Measurements from ENCODE around the gene DSTYK.

DSTYK gene

DNA sequence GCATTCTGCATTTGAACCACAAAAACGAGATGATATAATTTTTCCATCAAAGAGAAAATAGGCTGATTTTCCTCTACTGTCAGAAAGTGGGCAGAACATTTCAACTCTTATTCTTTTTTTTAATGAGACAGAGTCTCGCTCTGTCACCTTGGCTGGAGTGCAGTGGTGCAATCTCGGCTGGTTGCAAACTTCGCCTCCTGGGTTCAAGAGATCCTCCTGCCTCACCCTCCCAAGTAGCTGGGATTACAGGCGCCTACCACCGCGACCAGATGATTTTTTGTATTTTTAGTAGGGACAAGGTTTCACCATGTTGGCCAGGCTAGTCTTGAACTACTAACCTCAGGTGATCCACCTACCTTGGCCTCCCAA, 11.6 kb downstream of the DSTYK start:
- peaks cover 6% of the 10 kb centered on the region for H4K20me1 ChIP-seq (ENCODE audit: insufficient read depth, low read length, poor library complexity, severe bottlenecking)
- peak overlapping the region; percentile 30 for H3K4me2 ChIP-seq (ENCODE audit: low read depth, low read length, poor library complexity, severe bottlenecking)
- no peak overlapping the region for H2AFZ ChIP-seq (ENCODE audit: low read length)
- no peaks in the 10 kb centered on the region for H3K27me3 ChIP-seq (ENCODE audit: insufficient read depth, low read length, poor library complexity, severe bottlenecking)
- TF ChIP-seq EZH2phosphoT487 (IDR thresholded peaks at IDR 0.05; ENCODE audit: borderline replicate concordance): no peak
- TF ChIP-seq, protein P1, sequence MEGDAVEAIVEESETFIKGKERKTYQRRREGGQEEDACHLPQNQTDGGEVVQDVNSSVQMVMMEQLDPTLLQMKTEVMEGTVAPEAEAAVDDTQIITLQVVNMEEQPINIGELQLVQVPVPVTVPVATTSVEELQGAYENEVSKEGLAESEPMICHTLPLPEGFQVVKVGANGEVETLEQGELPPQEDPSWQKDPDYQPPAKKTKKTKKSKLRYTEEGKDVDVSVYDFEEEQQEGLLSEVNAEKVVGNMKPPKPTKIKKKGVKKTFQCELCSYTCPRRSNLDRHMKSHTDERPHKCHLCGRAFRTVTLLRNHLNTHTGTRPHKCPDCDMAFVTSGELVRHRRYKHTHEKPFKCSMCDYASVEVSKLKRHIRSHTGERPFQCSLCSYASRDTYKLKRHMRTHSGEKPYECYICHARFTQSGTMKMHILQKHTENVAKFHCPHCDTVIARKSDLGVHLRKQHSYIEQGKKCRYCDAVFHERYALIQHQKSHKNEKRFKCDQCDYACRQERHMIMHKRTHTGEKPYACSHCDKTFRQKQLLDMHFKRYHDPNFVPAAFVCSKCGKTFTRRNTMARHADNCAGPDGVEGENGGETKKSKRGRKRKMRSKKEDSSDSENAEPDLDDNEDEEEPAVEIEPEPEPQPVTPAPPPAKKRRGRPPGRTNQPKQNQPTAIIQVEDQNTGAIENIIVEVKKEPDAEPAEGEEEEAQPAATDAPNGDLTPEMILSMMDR (conservative IDR thresholded peaks at IDR 0.05; ENCODE audit: low read length): no peak
- H3K4me1 ChIP-seq (ENCODE audit: insufficient read depth, low read length, poor library complexity, severe bottlenecking): peaks cover 20% of the 10 kb centered on the region
- H3F3A ChIP-seq (ENCODE audit: low read depth): no peaks in the 10 kb centered on the region; the same call in 1 of the 2 replicates
- H3K79me2 ChIP-seq (ENCODE audit: insufficient read depth, low read length): peaks cover 34% of the 10 kb centered on the region; the same call in 1 of the 2 replicates
- no peaks in the 10 kb centered on the region for H3K9me3 ChIP-seq (ENCODE audit: insufficient read depth, low read depth, low read length)
- no peaks in the 10 kb centered on the region for H3K36me3 ChIP-seq (ENCODE audit: insufficient read depth, low read length)
- no peak overlapping the region for H3K4me3 ChIP-seq (ENCODE audit: low read length, poor library complexity, severe bottlenecking)
- H3K9me2 ChIP-seq (replicated peaks; ENCODE audit: low read depth, low read length): no peaks in the 10 kb centered on the region
- H3K9ac ChIP-seq (ENCODE audit: low read depth, low read length, poor library complexity, severe bottlenecking): no peak overlapping the region

DNA sequence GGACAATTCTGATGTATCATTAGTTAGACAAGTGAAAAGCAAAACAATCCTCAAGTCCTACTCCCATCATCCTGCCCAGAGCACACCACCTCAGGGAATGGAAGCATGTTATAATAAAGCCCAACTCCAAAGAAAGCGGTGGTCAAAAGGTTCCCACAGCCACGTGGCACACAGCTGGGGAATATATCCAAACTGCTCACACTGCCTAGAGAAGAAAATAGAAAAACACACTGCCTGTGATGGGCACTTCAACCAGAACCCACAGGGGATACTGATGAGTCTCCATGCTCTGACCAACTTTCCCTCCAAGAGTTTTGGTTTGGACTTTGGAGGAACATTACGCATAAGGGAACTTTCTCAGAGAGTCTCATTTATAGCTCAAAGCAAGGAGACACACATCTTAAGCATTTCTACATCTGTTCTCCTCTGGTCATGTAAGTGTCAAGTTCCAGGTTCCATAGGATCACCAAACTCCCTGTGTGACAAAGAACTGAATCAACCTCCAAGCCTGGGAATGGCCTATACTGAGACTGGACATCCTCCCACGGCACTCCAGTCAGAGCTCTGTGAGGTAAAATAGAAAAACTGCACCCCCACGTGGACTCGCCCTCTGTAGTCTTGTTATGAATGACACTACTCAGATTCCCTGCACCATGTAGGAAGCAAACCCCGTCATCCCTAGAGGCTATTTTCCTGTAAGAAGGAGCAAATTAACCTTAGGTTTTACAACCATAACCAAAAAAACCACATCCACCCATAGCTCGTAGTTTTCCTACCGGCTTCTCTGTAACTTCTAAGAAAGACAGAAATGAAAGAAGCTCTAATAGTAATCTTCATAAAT, 12.2 kb downstream of the DSTYK start:
- TF ChIP-seq, protein P1 (conservative IDR thresholded peaks at IDR 0.05; ENCODE audit: low read length): no peak
- H3K79me2 ChIP-seq (ENCODE audit: insufficient read depth, low read length): peaks cover 28% of the 10 kb centered on the region; the same call in 1 of the 2 replicates
- peaks cover 15% of the 10 kb centered on the region for H3K4me1 ChIP-seq (ENCODE audit: insufficient read depth, low read length, poor library complexity, severe bottlenecking)
- no peaks in the 10 kb centered on the region for H3K9me2 ChIP-seq (replicated peaks; ENCODE audit: low read depth, low read length)
- H3K4me3 ChIP-seq (ENCODE audit: low read length, poor library complexity, severe bottlenecking): no peak overlapping the region
- H3K9ac ChIP-seq (ENCODE audit: low read depth, low read length, poor library complexity, severe bottlenecking): no peak overlapping the region
- H3F3A ChIP-seq (ENCODE audit: low read depth): no peaks in the 10 kb centered on the region; the same call in 1 of the 2 replicates
- no peaks in the 10 kb centered on the region for H3K9me3 ChIP-seq (ENCODE audit: insufficient read depth, low read depth, low read length)
- no peaks in the 10 kb centered on the region for H3K36me3 ChIP-seq (ENCODE audit: insufficient read depth, low read length)
- H4K20me1 ChIP-seq (ENCODE audit: insufficient read depth, low read length, poor library complexity, severe bottlenecking): peaks cover 4% of the 10 kb centered on the region
- H3K4me2 ChIP-seq (ENCODE audit: low read depth, low read length, poor library complexity, severe bottlenecking): peak overlapping the region; percentile 30
- H3K27me3 ChIP-seq (ENCODE audit: insufficient read depth, low read length, poor library complexity, severe bottlenecking): no peaks in the 10 kb centered on the region
- H2AFZ ChIP-seq (ENCODE audit: low read length): no peak overlapping the region

DNA sequence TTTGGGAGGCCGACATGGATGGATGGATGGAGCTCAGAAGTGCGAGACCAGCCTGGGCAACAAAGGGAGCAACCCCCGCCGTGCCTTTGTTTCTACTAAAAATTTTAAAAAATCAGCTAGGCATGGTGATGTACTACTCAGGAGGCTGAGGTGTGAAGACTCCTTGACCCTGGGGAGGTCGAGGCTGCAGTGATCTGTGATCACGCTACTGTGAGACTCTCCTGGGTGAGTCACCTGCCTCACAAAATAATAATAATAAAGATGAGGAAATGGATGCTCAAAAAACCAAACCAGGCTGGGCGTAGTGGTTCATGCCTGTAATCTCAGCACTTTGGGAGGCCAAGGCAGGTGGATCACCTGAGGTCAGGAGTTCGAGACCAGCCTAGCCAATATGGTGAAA, 19.2 kb downstream of the DSTYK start:
- Histone ChIP-seq H3K9me3 (ENCODE audit: insufficient read depth, low read depth, low read length) (no peaks in the 10 kb centered on the region), H3K9ac (ENCODE audit: low read depth, low read length, poor library complexity, severe bottlenecking) (no peak overlapping the region), H3F3A (ENCODE audit: low read depth) (no peaks in the 10 kb centered on the region), H3K79me2 (ENCODE audit: insufficient read depth, low read length) (peaks cover 20% of the 10 kb centered on the region; the same call in 1 of the 2 replicates), H3K4me1 (ENCODE audit: insufficient read depth, low read length, poor library complexity, severe bottlenecking) (peaks cover under 1% of the 10 kb centered on the region), H3K9me2 (replicated peaks; ENCODE audit: low read depth, low read length) (no peaks in the 10 kb centered on the region), H3K27me3 (ENCODE audit: insufficient read depth, low read length, poor library complexity, severe bottlenecking) (no peaks in the 10 kb centered on the region), H3K4me3 (ENCODE audit: low read length, poor library complexity, severe bottlenecking) (no peak overlapping the region), H4K20me1 (ENCODE audit: insufficient read depth, low read length, poor library complexity, severe bottlenecking) (peaks cover 7% of the 10 kb centered on the region), H3K4me2 (ENCODE audit: low read depth, low read length, poor library complexity, severe bottlenecking) (no peak overlapping the region), H2AFZ (ENCODE audit: low read length) (no peak overlapping the region), H3K36me3 (ENCODE audit: insufficient read depth, low read length) (peaks cover under 1% of the 10 kb centered on the region; the same call in 1 of the 2 replicates)
- TF ChIP-seq, protein P1 (conservative IDR thresholded peaks at IDR 0.05; ENCODE audit: low read length): no peak
- TF ChIP-seq EZH2phosphoT487 (IDR thresholded peaks at IDR 0.05; ENCODE audit: borderline replicate concordance): no peak
